Psoas muscle (tissue), 8 donors: Measurements from ENCODE around the gene BCHE. TPM values are rescaled to one million over a fixed set of nuclear protein-coding genes. Genes with fewer than 3 reads are reported as not detected.

ENCODE experiments used
- ATAC-seq, 4 donors: fragments of 200-7000 bp; cut with Tn5 transposase; one replicate each; pipeline ENCODE4 v1.9.1; 2020; ENCODE audit warnings: moderate library complexity in 3 of 4, mild to moderate bottlenecking in 2 of 4
- DNase-seq, 2 donors: peaks; one replicate each; pipeline ENCODE4 v3.0.0-alpha.2; 2020
- H3K27ac ChIP-seq: fragments of 200-600 bp; one replicate; pipeline ENCODE4 v1.8.0; 2022
- H3K27me3 ChIP-seq, 3 donors: fragments of 200-600 bp in 1 of 3; one replicate each; pipeline versions ENCODE4 v1.6.1 to v1.8.0; 2013 to 2022; ENCODE audit warnings: low read length in 2 of 3, mild to moderate bottlenecking in 2 of 3, moderate library complexity in 1 of 3; ENCODE audit not compliant: insufficient read depth in 3 of 3
- H3K36me3 ChIP-seq, 2 donors: fragments of 200-600 bp in 1 of 2; one replicate each; pipeline versions ENCODE4 v1.6.1 to v1.8.0; 2013 to 2022; ENCODE audit warnings: low read depth in 1 of 2, mild to moderate bottlenecking in 1 of 2, moderate library complexity in 1 of 2; ENCODE audit not compliant: insufficient read depth in 1 of 2
- H3K4me1 ChIP-seq: fragments of 200-600 bp; one replicate; pipeline ENCODE4 v1.8.0; 2022
- H3K4me3 ChIP-seq: fragments of 200-600 bp; one replicate; pipeline ENCODE4 v1.8.0; 2022; ENCODE audit warnings: mild to moderate bottlenecking
- H3K9me3 ChIP-seq: fragments of 200-600 bp; one replicate; pipeline ENCODE4 v1.8.0; 2022
- WGBS, 3 donors: extraction: QIAGEN DNeasy Blood & Tissue Kit; methylation state at CpG; one replicate each; pipeline versions ENCODE4 v1.1.6 to v1.1.7; 2013; 5-methylcytosine and 5-hydroxymethylcytosine counted together
- intact Hi-C, 2 donors: fragments of 100-400 bp; cut with DNase I; formaldehyde crosslinking; loops; one replicate each; pipeline versions ENCODE4 v1.11.0 to v1.14.2; 2022
- polyA plus RNA-seq, 3 donors: library from polyadenylated mRNA; stranded (reverse); fragments of 200-250 nt; gene quantifications; one replicate each; pipeline ENCODE4 v1.2.3, GENCODE V29; 2013
- total RNA-seq, 4 donors: library from RNA; stranded (reverse); fragmentation: NEBNext Ultra II Directional in 2 of 4; extraction: Animal tissue kit (Norgen Biotek cat#: 25700) in 2 of 4; gene quantifications; one replicate each; pipeline versions ENCODE4 v1.2.1 to v1.2.4, GENCODE V29; 2021 to 2023
- TF ChIP-seq, protein P1 (sequence below): fragments of 200-600 bp; IDR thresholded peaks from one replicate; pipeline ENCODE4 v1.8.0; 2022; ENCODE audit warnings: antibody characterized with exemption
- donor health status: healthy with polysubstance abuse.
- donor health status: DM: no; HTN: no; CAD: no; lungs with moderate emphysema.
- donor health status: Bipolar disorder and iron deficiency.
- donor health status: healthy.
- donor health status: DM: yes; HTN: yes; CAD: no.
- donor health status: DM: no; HTN: no; CAD: no.
- donor health status: DM: no; HTN: no; CAD: no.
- donor health status: DM: yes; HTN: yes; CAD: no.

Gene BCHE
- total and polyA plus RNA-seq, 7 donors, result 0.70 to 2.5 (median 1.0) TPM

DNA sequence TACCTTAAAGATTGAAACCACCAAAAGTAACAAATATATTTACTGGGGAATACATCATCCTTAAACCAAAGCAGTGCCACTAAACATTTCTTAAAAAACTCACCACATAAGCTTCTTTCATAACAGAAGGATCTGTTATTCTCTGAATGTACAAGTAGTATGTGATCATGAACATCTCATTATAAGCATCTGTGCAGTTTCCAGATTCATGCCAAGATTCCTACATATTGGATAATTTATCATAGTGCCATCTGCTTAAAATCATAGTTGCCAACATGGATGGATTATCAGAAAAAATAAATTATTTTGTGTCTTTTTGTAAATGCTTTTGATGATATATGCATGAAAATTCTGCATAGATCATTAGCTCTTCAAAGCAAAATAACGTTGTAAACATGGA, 21.8 kb upstream of the BCHE start:
- H3K4me1 ChIP-seq, result no peaks in the 10 kb centered on the region
- no peak overlapping the region for H3K4me3 ChIP-seq
- intact Hi-C loops, result loop anchor here in 1 of 2 donors (10.0 kb wide), 1 partner anchor 1496 kb away; no protein-coding TSS in a partner anchor
- DNase-seq, result no peak
- H3K36me3 ChIP-seq, result no peaks in the 10 kb centered on the region
- no peak for ATAC-seq
- WGBS, 3 donors, result 27 to 44% (median 44%) methylated on average over 1 of the region's 1 CpG
- no peak overlapping the region for H3K27ac ChIP-seq
- no peaks in the 10 kb centered on the region for H3K27me3 ChIP-seq
- TF ChIP-seq, protein P1, sequence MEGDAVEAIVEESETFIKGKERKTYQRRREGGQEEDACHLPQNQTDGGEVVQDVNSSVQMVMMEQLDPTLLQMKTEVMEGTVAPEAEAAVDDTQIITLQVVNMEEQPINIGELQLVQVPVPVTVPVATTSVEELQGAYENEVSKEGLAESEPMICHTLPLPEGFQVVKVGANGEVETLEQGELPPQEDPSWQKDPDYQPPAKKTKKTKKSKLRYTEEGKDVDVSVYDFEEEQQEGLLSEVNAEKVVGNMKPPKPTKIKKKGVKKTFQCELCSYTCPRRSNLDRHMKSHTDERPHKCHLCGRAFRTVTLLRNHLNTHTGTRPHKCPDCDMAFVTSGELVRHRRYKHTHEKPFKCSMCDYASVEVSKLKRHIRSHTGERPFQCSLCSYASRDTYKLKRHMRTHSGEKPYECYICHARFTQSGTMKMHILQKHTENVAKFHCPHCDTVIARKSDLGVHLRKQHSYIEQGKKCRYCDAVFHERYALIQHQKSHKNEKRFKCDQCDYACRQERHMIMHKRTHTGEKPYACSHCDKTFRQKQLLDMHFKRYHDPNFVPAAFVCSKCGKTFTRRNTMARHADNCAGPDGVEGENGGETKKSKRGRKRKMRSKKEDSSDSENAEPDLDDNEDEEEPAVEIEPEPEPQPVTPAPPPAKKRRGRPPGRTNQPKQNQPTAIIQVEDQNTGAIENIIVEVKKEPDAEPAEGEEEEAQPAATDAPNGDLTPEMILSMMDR, result no peak
- no peaks in the 10 kb centered on the region for H3K9me3 ChIP-seq

DNA sequence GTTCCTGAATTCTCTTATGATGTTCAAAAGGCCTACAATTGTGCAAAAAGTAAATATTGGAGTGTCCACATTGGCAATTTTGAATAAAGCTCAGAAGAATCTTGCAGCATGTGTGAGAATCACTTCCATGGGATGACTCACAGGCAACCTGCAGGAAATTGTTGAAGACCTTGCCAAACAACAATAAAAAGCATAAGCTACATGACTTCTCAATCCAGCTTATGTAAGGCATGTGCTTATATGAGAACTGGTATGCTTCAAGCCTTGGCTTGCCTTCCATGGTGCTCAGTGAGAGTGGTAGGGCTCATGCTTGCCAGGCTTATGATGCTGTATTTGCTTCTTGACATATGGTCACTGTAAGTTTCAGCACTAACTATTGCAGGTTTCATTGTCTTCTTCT, 18.4 kb upstream of the BCHE start:
- no peak for ATAC-seq
- Histone ChIP-seq H3K27me3 (no peaks in the 10 kb centered on the region), H3K4me1 (no peaks in the 10 kb centered on the region), H3K36me3 (no peaks in the 10 kb centered on the region), H3K27ac (no peak overlapping the region), H3K4me3 (no peak overlapping the region), H3K9me3 (no peaks in the 10 kb centered on the region)
- intact Hi-C loops, result loop anchor here in 1 of 2 donors (10.0 kb wide), 1 partner anchor 1499 kb away; no protein-coding TSS in a partner anchor
- DNase-seq, result no peak
- TF ChIP-seq, protein P1, result no peak

DNA sequence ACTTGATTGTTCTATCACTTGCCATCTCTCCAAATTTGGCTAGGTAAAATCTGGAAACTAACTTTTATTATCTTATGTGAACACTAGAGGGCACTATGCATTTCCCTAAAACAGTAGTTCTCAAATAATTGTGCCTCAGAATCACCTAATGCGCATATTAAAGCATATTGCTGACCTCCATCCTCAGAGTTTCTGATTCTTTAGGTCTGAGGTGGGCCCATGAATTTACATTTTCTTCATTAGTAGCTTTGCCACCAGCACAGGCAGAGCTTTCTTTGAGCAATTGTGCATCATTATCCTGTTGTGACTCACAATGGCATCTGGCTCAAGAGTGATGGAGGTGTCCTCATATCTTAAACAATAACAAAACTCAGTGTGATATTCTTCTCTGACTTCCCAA, 17.5 kb upstream of the BCHE start:
- no peaks in the 10 kb centered on the region for H3K36me3 ChIP-seq
- no peak overlapping the region for H3K27ac ChIP-seq
- no peak overlapping the region for H3K4me3 ChIP-seq
- DNase-seq (no peak), ATAC-seq (no peak)
- H3K9me3 ChIP-seq, result no peaks in the 10 kb centered on the region
- TF ChIP-seq, protein P1, result peak; percentile 45
- H3K27me3 ChIP-seq, result no peaks in the 10 kb centered on the region
- no peaks in the 10 kb centered on the region for H3K4me1 ChIP-seq
- intact Hi-C loops, result loop anchor here in 1 of 2 donors (10.0 kb wide), 1 partner anchor 1500 kb away; no protein-coding TSS in a partner anchor
- whole genome bisulfite sequencing, 3 donors, result 60 to 69% (median 64%) methylated on average over 1 of the region's 1 CpG

DNA sequence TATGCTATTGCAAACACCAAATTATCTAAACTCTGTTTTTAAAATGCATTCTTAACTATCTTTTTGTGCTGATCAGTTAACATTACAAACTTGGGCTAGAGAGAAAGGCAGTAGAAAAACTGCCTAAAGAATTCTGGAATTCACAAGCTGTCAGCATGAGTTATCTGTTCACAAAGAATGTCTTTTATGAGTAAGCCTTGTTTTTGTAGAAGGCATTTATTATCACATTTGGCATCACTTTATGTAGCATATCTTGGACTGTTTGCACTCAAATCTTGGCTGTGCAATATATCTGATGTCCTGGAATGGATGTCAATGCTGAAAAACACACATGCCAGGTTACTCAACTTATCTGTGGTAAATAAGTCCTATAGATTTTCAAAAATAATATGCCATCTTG, 15.5 kb upstream of the BCHE start:
- Histone ChIP-seq H3K36me3 (no peaks in the 10 kb centered on the region), H3K4me3 (no peak overlapping the region), H3K27ac (no peak overlapping the region), H3K4me1 (no peaks in the 10 kb centered on the region), H3K9me3 (no peaks in the 10 kb centered on the region), H3K27me3 (no peaks in the 10 kb centered on the region)
- no peak for DNase-seq
- TF ChIP-seq, protein P1, result no peak
- intact Hi-C loops, result loop anchor here in 1 of 2 donors (10.0 kb wide), 1 partner anchor 1502 kb away; no protein-coding TSS in a partner anchor
- ATAC-seq, result no peak

DNA sequence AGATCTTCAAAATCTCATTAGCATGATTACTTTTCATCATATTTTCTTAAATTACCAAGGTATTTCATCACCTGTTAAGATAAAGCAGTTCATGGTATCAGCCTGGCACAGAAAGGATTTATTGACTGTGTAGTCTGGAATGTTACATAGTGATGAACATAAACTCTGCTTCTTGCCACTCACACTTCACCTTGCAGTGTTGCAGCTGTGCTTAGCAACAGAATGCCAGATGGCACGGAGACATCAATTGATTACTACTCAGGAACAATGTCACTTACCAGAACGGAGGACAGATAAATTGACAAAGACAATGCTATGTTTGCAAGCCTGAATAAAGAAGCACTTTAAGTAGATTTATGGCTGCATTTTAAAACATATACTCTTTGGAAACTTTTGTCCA, 15.0 kb upstream of the BCHE start:
- no peaks in the 10 kb centered on the region for H3K4me1 ChIP-seq
- ATAC-seq (no peak), DNase-seq (no peak)
- no peaks in the 10 kb centered on the region for H3K9me3 ChIP-seq
- WGBS, 3 donors, result 18 to 26% (median 24%) methylated on average over 2 of the region's 2 CpGs
- H3K36me3 ChIP-seq, result no peaks in the 10 kb centered on the region
- intact Hi-C loops, result loop anchor here in 1 of 2 donors (10.0 kb wide), 1 partner anchor 1503 kb away; no protein-coding TSS in a partner anchor
- H3K27ac ChIP-seq, result no peak overlapping the region
- TF ChIP-seq, protein P1, result no peak
- H3K4me3 ChIP-seq, result no peak overlapping the region
- no peaks in the 10 kb centered on the region for H3K27me3 ChIP-seq
